GM23338 (cell line): Measurements from ENCODE around the gene GLS. TPM values are rescaled to one million over a fixed set of nuclear protein-coding genes. Genes with fewer than 3 reads are reported as not detected.
A peak's percentile ranks its signal among the peaks of the same experiment; 100 is the strongest.

Experiments
- ATAC-seq: fragments of 200-7000 bp; cut with Tn5 transposase; 3 replicates; pipeline ENCODE4 v1.9.1; 2020
- DNase-seq: peaks from one replicate; pipeline ENCODE4 v3.0.0-alpha.2; 2015; ENCODE audit warnings: low spot score
- H2AFZ ChIP-seq: fragments of 200-600 bp; sonication (generic); 2 replicates; pipeline ENCODE4 v1.8.0; 2016; ENCODE audit warnings: antibody characterized with exemption, mild to moderate bottlenecking, moderate library complexity
- H3F3A ChIP-seq: fragments of 200-600 bp; sonication (generic); replicated peaks from 2 replicates; pipeline ENCODE4 v1.8.0; 2017; ENCODE audit warnings: antibody characterized with exemption, mixed run types, low read depth
- H3K27ac ChIP-seq: fragments of 200-600 bp; sonication (generic); 2 replicates; pipeline ENCODE4 v1.6.1; 2016; ENCODE audit warnings: low read depth
- H3K27me3 ChIP-seq: fragments of 200-600 bp; sonication (generic); 2 replicates; pipeline ENCODE4 v1.8.0; 2016; ENCODE audit warnings: mild to moderate bottlenecking, mixed run types, moderate library complexity; ENCODE audit not compliant: insufficient read depth
- H3K36me3 ChIP-seq: fragments of 200-600 bp; sonication (generic); 2 replicates; pipeline ENCODE4 v1.8.0; 2016; ENCODE audit warnings: mild to moderate bottlenecking; ENCODE audit not compliant: insufficient read depth
- H3K4me1 ChIP-seq: fragments of 200-600 bp; sonication (generic); 2 replicates; pipeline ENCODE4 v1.8.0; 2016; ENCODE audit warnings: mild to moderate bottlenecking, moderate library complexity; ENCODE audit not compliant: insufficient read depth
- H3K4me2 ChIP-seq: fragments of 200-600 bp; sonication (generic); 2 replicates; pipeline ENCODE4 v1.7.1; 2017; ENCODE audit warnings: mixed run types
- H3K4me3 ChIP-seq: fragments of 200-600 bp; sonication (generic); 2 replicates; pipeline ENCODE4 v1.6.1; 2016; ENCODE audit warnings: mixed run types
- H3K79me2 ChIP-seq: fragments of 200-600 bp; sonication (generic); replicated peaks from 2 replicates; pipeline ENCODE4 v1.8.0; 2017; ENCODE audit warnings: mild to moderate bottlenecking; ENCODE audit not compliant: insufficient read depth
- H3K9me2 ChIP-seq: fragments of 200-600 bp; sonication (generic); 2 replicates; pipeline ENCODE4 v1.8.0; 2017; ENCODE audit not compliant: insufficient read depth
- H4K20me1 ChIP-seq: fragments of 200-600 bp; sonication (generic); replicated peaks from 2 replicates; pipeline ENCODE4 v1.8.0; 2017; ENCODE audit warnings: mild to moderate bottlenecking; ENCODE audit not compliant: insufficient read depth
- H3K27ac Mint-ChIP-seq: 2 replicates; pipeline ENCODE4 v1.8.0; 2020; ENCODE audit warnings: inconsistent platforms, mild to moderate bottlenecking, moderate library complexity, mixed read lengths
- H3K27me3 Mint-ChIP-seq: 3 replicates; pipeline ENCODE4 v1.8.0; 2022; ENCODE audit warnings: low read depth, mild to moderate bottlenecking, moderate library complexity, mixed read lengths, inconsistent platforms; ENCODE audit not compliant: insufficient read depth, poor library complexity
- H3K36me3 Mint-ChIP-seq: 3 replicates; pipeline ENCODE4 v1.8.0; 2021; ENCODE audit warnings: low read depth, mild to moderate bottlenecking, inconsistent platforms, moderate library complexity, mixed read lengths
- H3K4me1 Mint-ChIP-seq: 3 replicates; pipeline ENCODE4 v1.8.0; 2020; ENCODE audit warnings: mild to moderate bottlenecking, inconsistent platforms, mixed read lengths
- H3K4me3 Mint-ChIP-seq: 3 replicates; pipeline ENCODE4 v1.8.0; 2021; ENCODE audit warnings: moderate library complexity, mild to moderate bottlenecking, inconsistent platforms, mixed read lengths
- H3K9me3 Mint-ChIP-seq: 3 replicates; pipeline ENCODE4 v1.8.0; 2020; ENCODE audit warnings: moderate library complexity, mild to moderate bottlenecking, inconsistent platforms, mixed read lengths
- CREB1 ChIP-seq: fragments of 250-450 bp; sonication (Bioruptor Pico); IDR thresholded peaks from 2 replicates; pipeline ENCODE4 v1.5.0; 2020; ENCODE audit warnings: low read depth, mild to moderate bottlenecking, moderate library complexity
- JUNB ChIP-seq: IDR thresholded peaks from one replicate; pipeline ENCODE4 v1.6.1; 2016; ENCODE audit warnings: antibody characterized with exemption; ENCODE audit not compliant: unreplicated experiment
- POLR2AphosphoS5 ChIP-seq: IDR thresholded peaks from 2 replicates; pipeline ENCODE4 v1.6.1; 2016; ENCODE audit warnings: antibody characterized with exemption, low read depth
- polyA plus RNA-seq: library from polyadenylated mRNA; unstranded; fragments of >200 nt; fragmentation: Nextera tagmentation; extraction: Ambion mirVana; gene quantifications from 2 replicates; pipeline ENCODE4 v1.2.1, GENCODE V29; 2016
- total RNA-seq: library from RNA; depleted of rRNA; stranded (reverse); fragments of >200 nt; shearing (Covaris generic); gene quantifications from 2 replicates; pipeline ENCODE4 v1.2.3, GENCODE V29; 2014
- TF ChIP-seq, protein P1 (sequence below), 2 experiments: fragments of 200-600 bp in 1 of 2; sonication (generic) in 1 of 2; conservative IDR thresholded peaks; 2 replicates each; pipeline versions ENCODE4 v1.5.1 to v1.6.1; 2016 to 2017; ENCODE audit warnings: antibody characterized with exemption in 2 of 2, low read depth in 2 of 2, mild to moderate bottlenecking in 2 of 2, moderate library complexity in 1 of 2
- TF ChIP-seq, protein P2 (sequence below): IDR thresholded peaks from 2 replicates; pipeline ENCODE4 v1.6.1; 2016; ENCODE audit warnings: antibody characterized with exemption
- TF ChIP-seq, protein P3 (sequence below): IDR thresholded peaks from one replicate; pipeline ENCODE4 v1.6.1; 2018; ENCODE audit warnings: antibody characterized with exemption; ENCODE audit not compliant: unreplicated experiment
- TF ChIP-seq, protein P4 (sequence below): fragments of 250-450 bp; sonication (Bioruptor Pico); IDR thresholded peaks from 2 replicates; pipeline ENCODE4 v1.5.0; 2020; ENCODE audit warnings: mild to moderate bottlenecking, moderate library complexity

Gene GLS
- total and polyA plus RNA-seq, 2 experiments from 2014 or later: 38.1 to 172 TPM

DNA sequence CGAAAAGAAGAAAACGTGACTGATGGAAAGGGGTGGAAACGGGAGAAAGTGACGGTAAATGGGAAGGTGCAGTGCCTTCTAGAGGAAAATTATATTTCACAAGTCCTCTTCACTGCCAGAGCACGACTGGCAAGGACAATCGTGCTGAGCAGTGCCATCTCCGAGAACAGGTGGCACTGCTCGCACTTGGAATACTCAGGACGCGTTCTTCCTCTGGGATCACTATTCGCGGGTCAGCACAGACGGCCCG, 133.0 kb downstream of the GLS start:
- Mint-ChIP-seq H3K36me3 (no peaks in the 10 kb centered on the region), H3K4me3 (no peak overlapping the region), H3K4me1 (no peaks in the 10 kb centered on the region), H3K27me3 (no peaks in the 10 kb centered on the region), H3K9me3 (no peaks in the 10 kb centered on the region), H3K27ac (no peak overlapping the region)
- Histone ChIP-seq H3K79me2 (peaks cover 19% of the 10 kb centered on the region), H3K9me2 (no peaks in the 10 kb centered on the region; the same call in 1 of the 2 replicates), H2AFZ (peak overlapping the region; percentile 79; the same call in 1 of the 2 replicates), H3K36me3 (0 out of 2 replicates have a peak, but pooled peaks cover 7% of the 10 kb centered on the region), H3F3A (peaks cover 5% of the 10 kb centered on the region; the same call in 1 of the 2 replicates), H3K4me2 (peak overlapping the region; percentile 85), H3K27ac (0 out of 2 replicates have a peak overlapping the region, but pooled peaks have one; percentile 52), H3K4me1 (peaks cover 16% of the 10 kb centered on the region), H3K27me3 (peaks cover 33% of the 10 kb centered on the region), H3K4me3 (peak overlapping the region; percentile 74), H4K20me1 (no peaks in the 10 kb centered on the region; the same call in none of the 2 replicates)
- no peak for TF ChIP-seq CREB1 (CRISPR knock-in tag)
- TF ChIP-seq, protein P1, sequence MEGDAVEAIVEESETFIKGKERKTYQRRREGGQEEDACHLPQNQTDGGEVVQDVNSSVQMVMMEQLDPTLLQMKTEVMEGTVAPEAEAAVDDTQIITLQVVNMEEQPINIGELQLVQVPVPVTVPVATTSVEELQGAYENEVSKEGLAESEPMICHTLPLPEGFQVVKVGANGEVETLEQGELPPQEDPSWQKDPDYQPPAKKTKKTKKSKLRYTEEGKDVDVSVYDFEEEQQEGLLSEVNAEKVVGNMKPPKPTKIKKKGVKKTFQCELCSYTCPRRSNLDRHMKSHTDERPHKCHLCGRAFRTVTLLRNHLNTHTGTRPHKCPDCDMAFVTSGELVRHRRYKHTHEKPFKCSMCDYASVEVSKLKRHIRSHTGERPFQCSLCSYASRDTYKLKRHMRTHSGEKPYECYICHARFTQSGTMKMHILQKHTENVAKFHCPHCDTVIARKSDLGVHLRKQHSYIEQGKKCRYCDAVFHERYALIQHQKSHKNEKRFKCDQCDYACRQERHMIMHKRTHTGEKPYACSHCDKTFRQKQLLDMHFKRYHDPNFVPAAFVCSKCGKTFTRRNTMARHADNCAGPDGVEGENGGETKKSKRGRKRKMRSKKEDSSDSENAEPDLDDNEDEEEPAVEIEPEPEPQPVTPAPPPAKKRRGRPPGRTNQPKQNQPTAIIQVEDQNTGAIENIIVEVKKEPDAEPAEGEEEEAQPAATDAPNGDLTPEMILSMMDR (conservative IDR thresholded peaks at IDR 0.05; ENCODE audit: low read depth in 2 of 2): 0 out of 4 replicates have a peak, but pooled peaks of 1 of the 2 experiments have one; percentile 3
- DNase-seq: no peak
- ATAC-seq: no peak

DNA sequence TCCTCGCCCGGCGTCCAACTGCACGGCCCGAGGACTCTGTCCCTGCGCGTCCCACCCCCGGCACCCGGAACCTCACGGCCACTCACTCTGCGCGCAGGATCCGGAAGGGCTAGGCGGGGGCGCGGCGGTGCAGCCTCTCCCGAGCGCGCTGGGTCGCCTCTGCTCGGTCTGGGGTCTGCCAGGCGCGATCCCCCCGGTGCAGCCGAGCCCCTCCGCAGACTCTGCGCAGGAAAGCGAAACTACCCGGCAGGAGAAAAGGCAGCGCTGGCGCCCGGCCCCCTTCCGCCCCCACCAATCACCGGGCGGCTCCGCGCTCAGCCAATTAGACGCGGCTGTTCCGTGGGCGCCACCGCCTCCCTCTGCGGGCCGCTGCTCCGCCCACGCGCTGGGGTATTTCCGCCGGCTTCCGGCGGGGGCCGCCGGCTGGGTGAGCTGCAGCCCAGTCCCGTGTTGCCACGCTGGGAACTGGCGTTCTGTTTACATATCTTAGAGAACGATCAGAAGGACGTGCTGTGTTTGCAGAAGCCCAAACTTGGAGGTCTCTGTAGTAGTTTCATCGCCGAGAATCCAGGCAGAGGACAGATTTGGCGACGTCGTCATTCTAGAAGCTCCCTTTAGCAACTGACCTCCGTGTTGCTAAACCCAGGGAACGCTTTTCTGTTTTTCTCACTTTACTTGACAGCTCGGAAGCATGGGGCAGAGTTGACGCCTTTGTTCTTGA, 133.5 kb downstream of the GLS start, which contains the start of gene STAT1:
Gene STAT1 (minus strand): TSS at position 240 of the 721 bp plus-strand sequence. CDS start 4,168 bp downstream, outside the sequence.
- Histone ChIP-seq H3K79me2 (peaks cover 19% of the 10 kb centered on the region), H3K9me2 (no peaks in the 10 kb centered on the region; the same call in 1 of the 2 replicates), H3K4me3 (peak within 1 kb of the TSS; percentile 74), H2AFZ (peak within 1 kb of the TSS; percentile 79), H3K4me2 (peak within 1 kb of the TSS; percentile 85), H3F3A (peaks cover 5% of the 10 kb centered on the region; the same call in 1 of the 2 replicates), H4K20me1 (no peaks in the 10 kb centered on the region; the same call in none of the 2 replicates), H3K4me1 (peaks cover 16% of the 10 kb centered on the region), H3K27me3 (peaks cover 34% of the 10 kb centered on the region), H3K36me3 (0 out of 2 replicates have a peak, but pooled peaks cover 2% of the 10 kb centered on the region), H3K27ac (peak within 1 kb of the TSS; percentile 63)
- H3K4me3 Mint-ChIP-seq: no peak within 1 kb of the TSS
- no peak within 1 kb of the TSS for H3K27ac Mint-ChIP-seq
- DNase-seq: peak; percentile 94
- no peaks in the 10 kb centered on the region for H3K27me3 Mint-ChIP-seq
- no peaks in the 10 kb centered on the region for H3K9me3 Mint-ChIP-seq
- TF ChIP-seq JUNB: no peak
- peak; percentile 83 for TF ChIP-seq CREB1 (CRISPR knock-in tag)
- TF ChIP-seq, protein P2, sequence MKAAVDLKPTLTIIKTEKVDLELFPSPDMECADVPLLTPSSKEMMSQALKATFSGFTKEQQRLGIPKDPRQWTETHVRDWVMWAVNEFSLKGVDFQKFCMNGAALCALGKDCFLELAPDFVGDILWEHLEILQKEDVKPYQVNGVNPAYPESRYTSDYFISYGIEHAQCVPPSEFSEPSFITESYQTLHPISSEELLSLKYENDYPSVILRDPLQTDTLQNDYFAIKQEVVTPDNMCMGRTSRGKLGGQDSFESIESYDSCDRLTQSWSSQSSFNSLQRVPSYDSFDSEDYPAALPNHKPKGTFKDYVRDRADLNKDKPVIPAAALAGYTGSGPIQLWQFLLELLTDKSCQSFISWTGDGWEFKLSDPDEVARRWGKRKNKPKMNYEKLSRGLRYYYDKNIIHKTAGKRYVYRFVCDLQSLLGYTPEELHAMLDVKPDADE: peak; percentile 84
- peak; percentile 98 for TF ChIP-seq POLR2AphosphoS5
- TF ChIP-seq, protein P3, sequence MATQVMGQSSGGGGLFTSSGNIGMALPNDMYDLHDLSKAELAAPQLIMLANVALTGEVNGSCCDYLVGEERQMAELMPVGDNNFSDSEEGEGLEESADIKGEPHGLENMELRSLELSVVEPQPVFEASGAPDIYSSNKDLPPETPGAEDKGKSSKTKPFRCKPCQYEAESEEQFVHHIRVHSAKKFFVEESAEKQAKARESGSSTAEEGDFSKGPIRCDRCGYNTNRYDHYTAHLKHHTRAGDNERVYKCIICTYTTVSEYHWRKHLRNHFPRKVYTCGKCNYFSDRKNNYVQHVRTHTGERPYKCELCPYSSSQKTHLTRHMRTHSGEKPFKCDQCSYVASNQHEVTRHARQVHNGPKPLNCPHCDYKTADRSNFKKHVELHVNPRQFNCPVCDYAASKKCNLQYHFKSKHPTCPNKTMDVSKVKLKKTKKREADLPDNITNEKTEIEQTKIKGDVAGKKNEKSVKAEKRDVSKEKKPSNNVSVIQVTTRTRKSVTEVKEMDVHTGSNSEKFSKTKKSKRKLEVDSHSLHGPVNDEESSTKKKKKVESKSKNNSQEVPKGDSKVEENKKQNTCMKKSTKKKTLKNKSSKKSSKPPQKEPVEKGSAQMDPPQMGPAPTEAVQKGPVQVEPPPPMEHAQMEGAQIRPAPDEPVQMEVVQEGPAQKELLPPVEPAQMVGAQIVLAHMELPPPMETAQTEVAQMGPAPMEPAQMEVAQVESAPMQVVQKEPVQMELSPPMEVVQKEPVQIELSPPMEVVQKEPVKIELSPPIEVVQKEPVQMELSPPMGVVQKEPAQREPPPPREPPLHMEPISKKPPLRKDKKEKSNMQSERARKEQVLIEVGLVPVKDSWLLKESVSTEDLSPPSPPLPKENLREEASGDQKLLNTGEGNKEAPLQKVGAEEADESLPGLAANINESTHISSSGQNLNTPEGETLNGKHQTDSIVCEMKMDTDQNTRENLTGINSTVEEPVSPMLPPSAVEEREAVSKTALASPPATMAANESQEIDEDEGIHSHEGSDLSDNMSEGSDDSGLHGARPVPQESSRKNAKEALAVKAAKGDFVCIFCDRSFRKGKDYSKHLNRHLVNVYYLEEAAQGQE: no peak
- TF ChIP-seq, protein P4, sequence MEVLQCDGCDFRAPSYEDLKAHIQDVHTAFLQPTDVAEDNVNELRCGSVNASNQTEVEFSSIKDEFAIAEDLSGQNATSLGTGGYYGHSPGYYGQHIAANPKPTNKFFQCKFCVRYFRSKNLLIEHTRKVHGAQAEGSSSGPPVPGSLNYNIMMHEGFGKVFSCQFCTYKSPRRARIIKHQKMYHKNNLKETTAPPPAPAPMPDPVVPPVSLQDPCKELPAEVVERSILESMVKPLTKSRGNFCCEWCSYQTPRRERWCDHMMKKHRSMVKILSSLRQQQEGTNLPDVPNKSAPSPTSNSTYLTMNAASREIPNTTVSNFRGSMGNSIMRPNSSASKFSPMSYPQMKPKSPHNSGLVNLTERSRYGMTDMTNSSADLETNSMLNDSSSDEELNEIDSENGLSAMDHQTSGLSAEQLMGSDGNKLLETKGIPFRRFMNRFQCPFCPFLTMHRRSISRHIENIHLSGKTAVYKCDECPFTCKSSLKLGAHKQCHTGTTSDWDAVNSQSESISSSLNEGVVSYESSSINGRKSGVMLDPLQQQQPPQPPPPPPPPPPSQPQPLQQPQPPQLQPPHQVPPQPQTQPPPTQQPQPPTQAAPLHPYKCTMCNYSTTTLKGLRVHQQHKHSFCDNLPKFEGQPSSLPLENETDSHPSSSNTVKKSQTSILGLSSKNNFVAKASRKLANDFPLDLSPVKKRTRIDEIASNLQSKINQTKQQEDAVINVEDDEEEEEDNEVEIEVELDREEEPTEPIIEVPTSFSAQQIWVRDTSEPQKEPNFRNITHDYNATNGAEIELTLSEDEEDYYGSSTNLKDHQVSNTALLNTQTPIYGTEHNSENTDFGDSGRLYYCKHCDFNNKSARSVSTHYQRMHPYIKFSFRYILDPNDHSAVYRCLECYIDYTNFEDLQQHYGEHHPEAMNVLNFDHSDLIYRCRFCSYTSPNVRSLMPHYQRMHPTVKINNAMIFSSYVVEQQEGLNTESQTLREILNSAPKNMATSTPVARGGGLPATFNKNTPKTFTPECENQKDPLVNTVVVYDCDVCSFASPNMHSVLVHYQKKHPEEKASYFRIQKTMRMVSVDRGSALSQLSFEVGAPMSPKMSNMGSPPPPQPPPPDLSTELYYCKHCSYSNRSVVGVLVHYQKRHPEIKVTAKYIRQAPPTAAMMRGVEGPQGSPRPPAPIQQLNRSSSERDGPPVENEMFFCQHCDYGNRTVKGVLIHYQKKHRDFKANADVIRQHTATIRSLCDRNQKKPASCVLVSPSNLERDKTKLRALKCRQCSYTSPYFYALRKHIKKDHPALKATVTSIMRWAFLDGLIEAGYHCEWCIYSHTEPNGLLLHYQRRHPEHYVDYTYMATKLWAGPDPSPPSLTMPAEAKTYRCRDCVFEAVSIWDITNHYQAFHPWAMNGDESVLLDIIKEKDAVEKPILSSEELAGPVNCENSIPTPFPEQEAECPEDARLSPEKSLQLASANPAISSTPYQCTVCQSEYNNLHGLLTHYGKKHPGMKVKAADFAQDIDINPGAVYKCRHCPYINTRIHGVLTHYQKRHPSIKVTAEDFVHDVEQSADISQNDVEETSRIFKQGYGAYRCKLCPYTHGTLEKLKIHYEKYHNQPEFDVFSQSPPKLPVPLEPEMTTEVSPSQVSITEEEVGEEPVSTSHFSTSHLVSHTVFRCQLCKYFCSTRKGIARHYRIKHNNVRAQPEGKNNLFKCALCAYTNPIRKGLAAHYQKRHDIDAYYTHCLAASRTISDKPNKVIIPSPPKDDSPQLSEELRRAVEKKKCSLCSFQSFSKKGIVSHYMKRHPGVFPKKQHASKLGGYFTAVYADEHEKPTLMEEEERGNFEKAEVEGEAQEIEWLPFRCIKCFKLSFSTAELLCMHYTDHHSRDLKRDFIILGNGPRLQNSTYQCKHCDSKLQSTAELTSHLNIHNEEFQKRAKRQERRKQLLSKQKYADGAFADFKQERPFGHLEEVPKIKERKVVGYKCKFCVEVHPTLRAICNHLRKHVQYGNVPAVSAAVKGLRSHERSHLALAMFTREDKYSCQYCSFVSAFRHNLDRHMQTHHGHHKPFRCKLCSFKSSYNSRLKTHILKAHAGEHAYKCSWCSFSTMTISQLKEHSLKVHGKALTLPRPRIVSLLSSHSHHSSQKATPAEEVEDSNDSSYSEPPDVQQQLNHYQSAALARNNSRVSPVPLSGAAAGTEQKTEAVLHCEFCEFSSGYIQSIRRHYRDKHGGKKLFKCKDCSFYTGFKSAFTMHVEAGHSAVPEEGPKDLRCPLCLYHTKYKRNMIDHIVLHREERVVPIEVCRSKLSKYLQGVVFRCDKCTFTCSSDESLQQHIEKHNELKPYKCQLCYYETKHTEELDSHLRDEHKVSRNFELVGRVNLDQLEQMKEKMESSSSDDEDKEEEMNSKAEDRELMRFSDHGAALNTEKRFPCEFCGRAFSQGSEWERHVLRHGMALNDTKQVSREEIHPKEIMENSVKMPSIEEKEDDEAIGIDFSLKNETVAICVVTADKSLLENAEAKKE (CRISPR knock-in tag): no peak
- H3K36me3 Mint-ChIP-seq: no peaks in the 10 kb centered on the region
- peak; percentile 97 for ATAC-seq
- no peaks in the 10 kb centered on the region for H3K4me1 Mint-ChIP-seq
